ENCODE results near the gene VGLL2.

DNA sequence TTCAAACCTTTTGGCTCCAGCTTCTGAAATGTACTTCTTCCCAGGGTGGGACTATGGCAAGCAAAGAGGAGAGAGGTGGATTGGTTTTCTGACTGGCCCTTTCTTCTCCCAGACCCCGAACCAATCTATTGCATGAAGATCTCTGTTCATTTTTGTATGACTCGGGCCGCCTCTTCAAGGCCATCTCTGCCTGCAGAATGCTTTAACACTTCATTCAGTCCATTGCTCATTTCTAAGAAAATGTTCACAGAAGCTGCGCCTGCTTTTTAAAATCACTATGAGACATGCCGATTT, 1.6 kb downstream of the VGLL2 start:
- TF ChIP-seq POLR2A (IDR thresholded peaks at IDR 0.05; ENCODE audit: low read depth, low read length) (no peak), POLR2AphosphoS5 (IDR thresholded peaks at IDR 0.05; ENCODE audit: low read depth, low read length) (no peak)
